Measurements from ENCODE around the gene SLC22A1.
"Not testable (repeated sequence)": the region's sequence is repeated elsewhere in the genome, so short reads cannot be mapped to it uniquely, and the experiment has no call there.

The SLC22A1 gene

DNA sequence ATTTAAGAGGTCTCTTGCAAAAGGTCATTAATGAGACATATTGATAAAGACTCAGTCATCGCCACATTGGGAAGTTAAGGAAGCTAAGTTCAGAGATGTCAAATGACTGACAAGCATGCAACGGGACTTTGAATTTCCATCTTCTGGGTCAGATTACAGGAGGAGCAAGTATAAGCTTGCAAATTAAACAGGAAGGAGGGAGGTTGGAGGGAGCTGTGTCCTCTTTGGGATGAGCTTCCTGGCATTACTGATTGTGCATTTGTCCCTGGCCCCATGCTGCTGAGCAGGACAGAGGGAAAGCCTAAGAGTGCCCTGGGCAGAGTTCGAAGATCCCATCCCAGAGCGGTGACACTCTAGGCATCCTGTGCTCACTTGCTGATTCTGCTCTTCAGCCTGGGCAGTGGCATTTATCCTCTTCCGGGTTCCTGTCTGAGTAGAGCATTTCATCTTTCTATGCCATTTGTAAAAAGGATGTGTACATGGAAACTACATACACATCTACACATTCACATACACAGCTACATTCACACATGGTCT is 40.5 kb downstream of the SLC22A1 start:
- H3K4me1 Mint-ChIP-seq = no peaks in the 10 kb centered on the region
- DNase-seq (ENCODE audit: low spot score in 2 of 2) (no peak), ATAC-seq (no peak)
- H3K9me3 Mint-ChIP-seq = no peaks in the 10 kb centered on the region
- no peaks in the 10 kb centered on the region for H3K36me3 Mint-ChIP-seq
- no peak overlapping the region for H3K4me3 Mint-ChIP-seq
- H3K27ac Mint-ChIP-seq = no peak overlapping the region

DNA sequence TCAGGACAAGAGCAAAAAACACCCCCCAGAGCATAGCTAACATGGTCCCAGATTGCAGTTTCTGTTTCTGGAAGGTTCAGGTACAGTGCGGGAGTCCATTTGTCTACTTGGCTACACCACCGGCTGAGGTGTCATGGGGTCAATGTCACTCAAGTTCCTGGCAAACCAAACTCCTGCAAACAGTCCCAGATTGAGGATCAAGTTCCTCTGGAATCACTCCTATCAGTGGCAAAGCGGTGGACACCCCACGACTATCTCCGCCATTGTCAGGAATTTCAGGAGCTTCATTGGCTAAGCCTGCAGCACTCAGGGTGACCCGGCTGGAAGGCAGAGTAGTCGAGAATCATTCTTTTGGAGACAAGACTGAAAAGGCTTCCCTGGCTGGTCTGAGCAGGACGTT is 41.8 kb downstream of the SLC22A1 start:
- DNase-seq (ENCODE audit: low spot score in 2 of 2) (no peak), ATAC-seq (no peak)
- Mint-ChIP-seq H3K9me3 (no peaks in the 10 kb centered on the region), H3K4me1 (no peaks in the 10 kb centered on the region), H3K27ac (no peak overlapping the region), H3K4me3 (no peak overlapping the region), H3K36me3 (no peaks in the 10 kb centered on the region)

DNA sequence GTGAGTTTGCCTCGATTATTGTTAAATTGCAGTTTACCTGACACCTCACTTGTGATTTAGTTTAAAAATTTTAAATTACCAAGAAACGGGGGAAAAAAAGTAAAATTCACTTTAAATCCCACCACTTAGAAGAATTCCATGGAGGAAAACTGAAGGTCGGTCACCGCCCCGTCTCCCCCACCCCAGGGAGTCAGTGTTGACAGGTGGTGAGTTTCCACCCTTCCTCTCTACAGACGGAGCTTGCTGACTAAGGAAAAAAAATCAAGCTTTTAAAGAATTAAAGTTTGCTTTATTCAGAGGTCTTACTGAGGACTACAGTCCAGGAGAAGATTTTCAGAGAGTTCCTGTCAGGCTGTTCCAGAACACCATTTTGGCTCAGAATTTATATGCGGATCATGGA is 42.3 kb downstream of the SLC22A1 start:
- Mint-ChIP-seq H3K4me3 (no peak overlapping the region), H3K4me1 (no peaks in the 10 kb centered on the region), H3K27ac (no peak overlapping the region), H3K9me3 (no peaks in the 10 kb centered on the region), H3K36me3 (no peaks in the 10 kb centered on the region)
- no peak for ATAC-seq
- no peak for DNase-seq (ENCODE audit: low spot score in 2 of 2)

DNA sequence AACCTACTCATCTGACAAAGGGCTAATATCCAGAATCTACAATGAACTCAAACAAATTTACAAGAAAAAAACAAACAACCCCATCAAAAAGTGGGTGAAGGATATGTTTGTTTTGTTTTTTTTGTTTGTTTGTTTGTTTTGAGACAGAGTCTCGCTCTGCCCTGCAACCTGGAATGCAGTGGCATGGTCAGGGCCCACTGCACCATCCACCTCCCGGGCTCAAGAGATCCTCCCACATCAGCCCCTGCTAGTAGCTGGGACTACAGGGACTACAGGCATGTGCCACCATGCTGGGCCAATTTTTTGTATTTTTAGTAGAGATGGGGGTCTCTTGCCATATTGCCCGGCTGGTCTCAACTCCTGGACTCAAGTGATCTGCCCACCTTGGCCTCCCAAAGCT is 44.3 kb downstream of the SLC22A1 start:
- ATAC-seq; H3K36me3 Mint-ChIP-seq; H3K4me1 Mint-ChIP-seq; H3K4me3 Mint-ChIP-seq; H3K27ac Mint-ChIP-seq; DNase-seq (ENCODE audit: low spot score in 2 of 2); H3K9me3 Mint-ChIP-seq: not testable (repeated sequence)

DNA sequence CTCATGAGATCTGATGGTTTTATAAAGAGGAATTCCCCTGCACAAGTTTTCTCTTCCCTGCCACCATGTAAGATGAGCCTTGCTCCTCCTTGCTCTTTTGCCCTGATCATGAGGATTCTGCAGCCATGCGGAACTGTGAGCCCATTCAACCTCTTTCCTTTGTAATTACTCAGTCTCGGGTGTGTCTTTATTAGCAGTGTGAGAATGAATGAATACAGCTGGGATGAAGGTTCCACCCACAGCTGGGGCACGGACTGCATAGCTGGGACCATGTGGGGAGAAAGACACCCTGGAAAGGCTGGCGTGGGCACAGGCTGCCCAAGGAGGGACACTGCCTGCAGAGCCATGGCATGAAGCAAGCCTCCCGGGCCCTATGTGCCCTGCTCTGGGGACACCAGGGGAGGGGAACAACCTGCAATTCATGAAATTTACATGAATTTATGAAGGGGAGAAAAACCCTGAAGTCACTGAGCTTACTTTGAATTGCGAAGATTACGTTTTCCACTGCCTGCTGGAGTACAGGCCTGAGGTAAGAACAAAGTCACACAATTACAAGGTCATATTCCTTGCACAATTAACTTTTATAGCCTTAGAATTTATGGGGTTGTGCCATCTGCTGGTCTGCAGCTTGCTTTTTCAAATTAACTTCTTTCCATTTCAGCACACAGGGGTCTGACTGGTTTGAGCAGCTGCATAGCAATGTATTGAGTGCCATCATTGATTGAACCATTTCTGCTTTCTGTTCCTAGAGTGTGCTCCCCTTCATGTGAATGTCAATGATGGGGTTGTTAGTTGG is 46.2 kb downstream of the SLC22A1 start:
- DNase-seq (ENCODE audit: low spot score in 2 of 2) = no peak
- H3K4me3 Mint-ChIP-seq = no peak overlapping the region
- no peaks in the 10 kb centered on the region for H3K4me1 Mint-ChIP-seq
- no peak for ATAC-seq
- no peaks in the 10 kb centered on the region for H3K9me3 Mint-ChIP-seq
- no peak overlapping the region for H3K27ac Mint-ChIP-seq
- no peaks in the 10 kb centered on the region for H3K36me3 Mint-ChIP-seq

DNA sequence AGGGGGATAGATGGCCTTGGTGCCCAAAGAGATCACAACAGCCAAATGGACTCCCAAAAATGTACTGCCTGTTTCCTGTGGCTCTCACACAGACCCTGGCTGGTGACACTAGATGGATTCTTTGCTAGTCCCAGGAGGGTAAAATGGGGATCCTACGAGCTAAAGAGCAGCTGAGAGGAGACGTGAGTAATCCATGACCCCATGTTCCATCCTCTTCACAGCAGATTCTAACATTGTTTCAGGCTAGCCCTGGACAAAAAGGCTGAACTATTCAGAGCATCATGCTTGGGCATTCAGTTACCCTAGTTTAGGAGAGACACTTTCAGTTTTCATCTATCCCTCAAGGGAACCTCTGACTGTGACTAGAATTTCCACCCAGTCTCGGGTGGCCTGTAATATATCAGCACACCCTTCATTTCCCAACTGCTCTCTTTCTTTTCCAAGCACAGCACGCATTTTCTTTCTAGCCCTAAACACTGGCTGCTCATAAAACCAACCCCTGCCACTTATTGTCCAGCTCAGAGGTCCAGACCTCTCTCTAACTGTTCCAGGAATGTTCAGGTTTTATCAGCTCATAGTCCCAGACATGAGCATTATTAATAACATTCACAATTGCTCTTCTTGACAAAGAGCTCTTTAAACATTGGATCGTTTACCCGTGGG is 48.5 kb downstream of the SLC22A1 start:
- H3K36me3 Mint-ChIP-seq = no peaks in the 10 kb centered on the region
- DNase-seq (ENCODE audit: low spot score in 2 of 2) (no peak), ATAC-seq (no peak)
- no peak overlapping the region for H3K4me3 Mint-ChIP-seq
- H3K27ac Mint-ChIP-seq = no peak overlapping the region
- H3K4me1 Mint-ChIP-seq = no peaks in the 10 kb centered on the region
- H3K9me3 Mint-ChIP-seq = no peaks in the 10 kb centered on the region

DNA sequence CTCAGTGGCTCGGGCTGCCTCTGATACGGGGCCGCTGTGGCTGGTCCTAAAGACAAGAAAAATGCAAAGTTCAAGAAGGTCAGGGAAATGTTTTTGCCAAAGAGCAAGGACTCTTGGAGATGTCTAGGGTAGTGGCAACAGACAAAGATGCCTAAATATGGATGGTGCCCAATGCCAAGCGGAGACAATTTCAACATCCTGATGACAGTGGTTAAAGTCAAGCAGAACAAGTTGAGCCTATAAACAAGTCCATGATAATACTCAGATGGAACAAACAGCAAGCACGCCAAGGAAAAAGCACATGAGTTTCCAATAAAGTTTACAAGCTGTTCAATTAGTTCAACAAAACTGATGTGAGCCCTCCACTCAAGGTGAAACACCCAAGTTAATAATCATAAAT is 51.1 kb downstream of the SLC22A1 start:
- DNase-seq (ENCODE audit: low spot score in 2 of 2) (no peak), ATAC-seq (no peak)
- H3K36me3 Mint-ChIP-seq = no peaks in the 10 kb centered on the region

DNA sequence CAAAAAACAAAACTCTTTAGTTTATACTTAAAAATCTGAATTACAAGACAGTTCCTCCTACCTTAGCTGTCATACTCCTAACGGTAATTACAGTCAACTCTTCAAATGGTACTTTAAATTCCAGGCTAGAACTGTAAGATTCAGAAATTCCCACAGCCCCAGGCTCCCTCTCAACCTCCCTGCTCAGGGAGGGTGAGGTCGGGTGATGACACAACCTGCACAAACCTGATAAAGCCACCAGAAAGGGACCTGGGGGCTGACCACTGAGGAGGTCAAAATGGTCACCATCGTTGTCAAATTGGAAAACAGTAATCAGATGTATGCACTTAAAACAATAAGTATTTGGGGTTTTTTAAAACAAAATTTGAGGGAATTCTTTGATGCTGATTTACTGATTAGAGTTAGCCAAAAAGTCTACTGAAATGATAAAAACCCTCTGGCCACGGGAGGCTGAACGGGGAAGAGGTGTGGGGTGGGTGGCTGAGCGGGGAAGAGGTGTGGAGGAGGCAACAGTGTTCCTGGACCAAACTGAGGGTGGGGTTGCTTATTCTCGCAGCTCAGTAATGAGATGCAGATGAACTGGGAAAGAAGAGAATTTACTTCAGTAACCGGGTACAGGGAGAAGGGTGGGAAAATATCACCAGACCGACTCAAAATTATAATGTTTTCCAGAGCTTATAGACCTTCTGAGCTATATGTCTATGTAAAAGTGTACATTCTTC is 52.4 kb downstream of the SLC22A1 start:
- no peak overlapping the region for H3K27ac Mint-ChIP-seq
- H3K4me3 Mint-ChIP-seq = no peak overlapping the region
- DNase-seq (ENCODE audit: low spot score in 2 of 2) (no peak), ATAC-seq (no peak)
- no peaks in the 10 kb centered on the region for H3K9me3 Mint-ChIP-seq
- no peaks in the 10 kb centered on the region for H3K4me1 Mint-ChIP-seq
- H3K36me3 Mint-ChIP-seq = no peaks in the 10 kb centered on the region

More for the DNA sequence above, 51.1 kb downstream of the SLC22A1 start:
- H3K4me1 Mint-ChIP-seq = no peaks in the 10 kb centered on the region
- no peak overlapping the region for H3K27ac Mint-ChIP-seq
- H3K4me3 Mint-ChIP-seq = no peak overlapping the region
- no peaks in the 10 kb centered on the region for H3K9me3 Mint-ChIP-seq

DNA sequence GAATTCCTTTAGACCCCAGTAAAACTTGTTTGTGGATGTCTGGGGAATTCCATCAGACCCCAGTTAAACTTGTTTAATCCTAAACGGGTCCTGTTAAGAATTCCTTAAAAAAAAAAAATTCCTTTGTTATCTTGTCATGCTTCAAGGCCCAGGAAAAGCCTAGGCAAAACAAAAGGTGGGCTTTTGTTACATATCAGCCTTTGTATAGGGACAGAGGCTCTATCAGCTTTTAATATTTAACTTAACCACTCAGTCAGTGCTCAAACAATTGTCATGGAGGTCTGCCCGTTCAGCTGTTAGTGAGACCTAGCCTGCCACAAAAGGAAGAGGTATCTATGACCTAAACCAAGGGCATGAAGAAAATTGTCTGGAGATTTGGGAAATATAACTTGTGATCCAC is 53.1 kb downstream of the SLC22A1 start:
- no peak overlapping the region for H3K27ac Mint-ChIP-seq
- H3K4me3 Mint-ChIP-seq = no peak overlapping the region
- no peaks in the 10 kb centered on the region for H3K4me1 Mint-ChIP-seq
- no peaks in the 10 kb centered on the region for H3K9me3 Mint-ChIP-seq
- no peaks in the 10 kb centered on the region for H3K36me3 Mint-ChIP-seq
- DNase-seq (ENCODE audit: low spot score in 2 of 2) (no peak), ATAC-seq (no peak)

DNA sequence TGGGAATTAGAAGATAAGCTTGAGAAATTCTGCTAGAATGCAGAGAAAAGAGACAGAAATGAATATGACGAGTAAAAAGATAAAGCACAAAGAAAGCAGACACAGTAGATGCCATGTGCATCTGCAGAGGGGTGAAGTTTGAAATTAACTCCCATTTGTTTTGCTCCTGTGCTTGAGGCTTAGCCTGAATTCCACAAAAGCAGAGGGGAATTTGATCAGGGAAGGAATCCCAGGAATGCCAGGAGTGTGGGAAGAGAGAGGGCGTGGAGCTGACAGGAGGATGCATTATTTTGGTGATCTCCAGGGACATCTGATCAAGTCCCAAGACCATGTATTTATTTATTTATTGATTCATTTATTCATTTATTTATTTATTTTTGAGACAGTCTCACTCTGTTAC is 55.6 kb downstream of the SLC22A1 start:
- H3K9me3 Mint-ChIP-seq = no peaks in the 10 kb centered on the region
- no peak overlapping the region for H3K4me3 Mint-ChIP-seq
- DNase-seq (ENCODE audit: low spot score in 2 of 2) (no peak), ATAC-seq (no peak)
- no peaks in the 10 kb centered on the region for H3K4me1 Mint-ChIP-seq
- H3K27ac Mint-ChIP-seq = no peak overlapping the region
- H3K36me3 Mint-ChIP-seq = no peaks in the 10 kb centered on the region

DNA sequence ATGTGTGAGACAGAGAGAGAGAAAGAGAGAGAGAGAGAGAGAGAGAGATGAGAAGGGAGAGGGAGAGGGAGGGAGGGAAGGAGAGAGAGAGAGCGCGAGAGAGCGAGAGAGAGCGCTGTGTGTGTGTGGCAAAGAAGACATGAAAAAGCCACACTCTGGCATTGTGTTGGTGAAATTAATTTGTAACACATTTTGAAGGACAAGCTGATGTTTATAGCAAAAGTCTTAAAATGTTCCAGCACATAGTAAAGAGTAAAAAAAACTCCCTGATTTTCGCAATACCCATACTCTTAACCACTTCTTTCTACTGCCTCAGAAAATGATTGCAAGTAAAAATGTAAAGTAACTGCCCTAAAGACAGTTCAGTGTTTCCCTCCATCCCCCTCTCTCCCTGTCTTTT is 56.7 kb downstream of the SLC22A1 start:
- ATAC-seq (no peak), DNase-seq (ENCODE audit: low spot score in 2 of 2) (no peak)
- H3K36me3 Mint-ChIP-seq = no peaks in the 10 kb centered on the region
- no peak overlapping the region for H3K4me3 Mint-ChIP-seq
- H3K4me1 Mint-ChIP-seq = no peaks in the 10 kb centered on the region
- no peaks in the 10 kb centered on the region for H3K9me3 Mint-ChIP-seq
- no peak overlapping the region for H3K27ac Mint-ChIP-seq

DNA sequence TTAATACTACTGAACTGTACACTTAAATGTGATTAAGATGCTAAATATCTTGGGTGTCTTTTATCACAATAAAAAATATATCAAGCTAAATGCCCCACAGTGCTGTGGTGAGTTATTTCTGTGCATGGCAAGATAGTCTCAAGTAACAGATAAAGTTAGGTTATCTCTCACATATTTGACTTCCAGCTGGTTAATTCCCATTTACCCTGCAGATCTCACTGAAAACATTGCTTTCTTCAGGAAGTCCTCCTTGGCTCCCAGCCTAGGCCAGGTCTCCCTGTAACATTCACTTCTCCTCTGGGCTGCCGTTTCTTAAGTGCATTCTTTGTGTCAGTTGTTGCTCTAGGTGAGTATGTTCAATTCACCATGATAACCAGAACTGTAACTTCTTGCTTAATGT is 59.1 kb downstream of the SLC22A1 start:
- Mint-ChIP-seq H3K4me1 (no peaks in the 10 kb centered on the region), H3K36me3 (no peaks in the 10 kb centered on the region), H3K9me3 (no peaks in the 10 kb centered on the region), H3K4me3 (no peak overlapping the region), H3K27ac (no peak overlapping the region)
- no peak for DNase-seq (ENCODE audit: low spot score in 2 of 2)
- no peak for ATAC-seq

DNA sequence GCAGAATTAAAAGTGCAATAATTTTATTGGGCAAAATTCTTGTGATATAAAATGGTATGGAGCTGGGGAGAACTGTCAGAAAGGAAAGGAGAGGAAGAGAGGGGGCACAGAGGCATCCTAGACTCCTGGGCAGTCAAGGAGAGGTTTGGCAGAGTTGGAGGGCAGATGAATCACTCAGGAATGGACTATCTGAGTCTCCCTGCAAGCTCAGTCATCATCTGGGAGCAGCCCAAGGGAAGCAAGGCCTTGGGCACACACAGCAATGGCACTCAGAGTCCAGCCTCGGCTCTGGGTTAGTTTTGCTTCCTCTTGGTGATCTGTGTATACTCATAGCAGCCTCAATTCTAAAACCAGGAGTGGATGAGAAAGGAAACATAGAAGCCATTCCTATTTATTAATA is 67.2 kb downstream of the SLC22A1 start:
- peaks cover 10% of the 10 kb centered on the region for H3K9me3 Mint-ChIP-seq
- no peak for DNase-seq (ENCODE audit: low spot score in 2 of 2)

DNA sequence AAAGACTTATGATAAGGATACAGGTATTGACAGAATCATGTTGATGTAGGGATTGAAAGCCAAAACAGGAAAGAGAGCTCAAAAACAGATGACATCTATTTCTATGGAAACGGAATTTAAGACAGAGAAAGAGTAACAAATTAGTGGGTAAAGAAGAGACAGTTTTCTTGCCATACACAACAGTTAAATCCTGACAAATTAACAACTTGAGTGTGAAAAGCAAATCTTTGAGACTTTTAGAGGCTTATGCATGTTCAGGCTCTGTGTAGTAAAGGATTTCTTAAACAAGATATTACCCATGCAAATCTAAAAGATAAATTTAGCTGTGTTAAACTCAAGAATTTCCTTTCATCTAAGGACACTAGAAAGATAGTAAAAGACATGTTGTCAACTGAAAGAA is 68.5 kb downstream of the SLC22A1 start:
- no peaks in the 10 kb centered on the region for H3K4me1 Mint-ChIP-seq
- H3K36me3 Mint-ChIP-seq = no peaks in the 10 kb centered on the region
- DNase-seq (ENCODE audit: low spot score in 2 of 2) (no peak), ATAC-seq (no peak)
- H3K9me3 Mint-ChIP-seq = peaks cover 14% of the 10 kb centered on the region
- H3K27ac Mint-ChIP-seq = no peak overlapping the region
- H3K4me3 Mint-ChIP-seq = no peak overlapping the region

More for the DNA sequence above, 67.2 kb downstream of the SLC22A1 start:
- ATAC-seq = no peak
- H3K4me3 Mint-ChIP-seq = no peak overlapping the region
- no peak overlapping the region for H3K27ac Mint-ChIP-seq
- H3K36me3 Mint-ChIP-seq = no peaks in the 10 kb centered on the region
- no peaks in the 10 kb centered on the region for H3K4me1 Mint-ChIP-seq

DNA sequence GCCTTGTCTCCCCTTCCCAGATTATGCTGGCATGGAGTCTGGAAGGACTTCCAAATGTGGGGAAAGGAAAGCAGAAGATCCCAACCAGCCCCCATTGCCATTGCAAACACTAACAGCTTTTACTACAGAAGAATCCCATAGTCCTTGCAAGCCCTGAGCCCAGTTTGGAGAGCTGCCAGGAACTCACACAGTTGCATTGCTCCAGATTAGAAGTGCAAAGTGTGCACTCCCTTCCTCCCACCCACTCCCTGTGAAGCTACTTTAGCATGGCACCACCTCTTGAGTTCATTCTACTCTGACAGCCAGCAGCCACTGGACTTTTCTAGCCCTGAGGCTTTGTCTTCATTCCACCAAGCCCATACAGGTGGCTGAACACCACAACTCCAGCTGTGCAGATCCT is 69.4 kb downstream of the SLC22A1 start:
- ATAC-seq = no peak
- peaks cover 14% of the 10 kb centered on the region for H3K9me3 Mint-ChIP-seq

More for the DNA sequence above, 69.4 kb downstream of the SLC22A1 start:
- Mint-ChIP-seq H3K4me3 (no peak overlapping the region), H3K27ac (no peak overlapping the region), H3K36me3 (no peaks in the 10 kb centered on the region), H3K4me1 (no peaks in the 10 kb centered on the region)
- DNase-seq (ENCODE audit: low spot score in 2 of 2) = no peak

All from stimulated activated effector memory CD8-positive, alpha-beta T cell treated with anti-CD3 and anti-CD28 coated beads, Interleukin-12 subunit alpha, Interleukin-12 subunit beta, amount 100 ng/mL, for 72 hours (primary cell).